ENCODE data around the gene ZNF143. TPM values are rescaled to one million over a fixed set of nuclear protein-coding genes. Genes with fewer than 3 reads are reported as not detected.
"Not testable (repeated sequence)": the region's sequence is repeated elsewhere in the genome, so short reads cannot be mapped to it uniquely, and the experiment has no call there.

ZNF143 gene
- total and polyA plus RNA-seq, 8 donors: 17.3 to 29.4 (median 24.7) TPM

DNA sequence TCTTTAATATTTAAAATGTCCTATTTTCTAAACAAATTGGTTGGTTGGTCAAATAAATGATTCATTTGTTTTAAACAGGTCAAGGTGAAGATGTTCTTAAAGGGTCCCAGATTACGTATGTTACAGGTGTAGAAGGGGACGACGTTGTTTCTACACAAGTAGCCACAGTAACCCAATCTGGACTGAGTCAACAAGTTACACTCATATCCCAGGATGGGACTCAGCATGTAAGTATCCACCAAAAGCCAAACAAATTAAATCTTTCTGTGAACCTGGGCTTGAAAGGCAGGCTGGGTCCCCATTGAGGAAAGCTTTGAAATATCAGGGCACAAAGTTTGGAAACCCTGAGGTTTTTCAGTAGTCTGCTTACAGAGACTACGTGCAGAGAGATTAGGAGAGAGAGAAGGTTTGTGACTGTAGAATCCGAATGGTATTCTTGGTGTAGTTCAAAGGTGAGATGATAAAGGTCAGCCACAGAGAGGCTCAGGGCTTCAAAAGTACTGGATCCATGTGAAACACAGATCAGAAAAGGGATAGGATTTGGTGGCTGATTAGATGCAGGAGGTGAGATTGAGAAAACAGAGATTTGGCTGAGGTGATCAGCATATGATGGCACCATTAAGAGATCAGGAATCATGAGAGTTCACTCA is 51.7 kb downstream of the ZNF143 start:
- ATAC-seq (no peak), DNase-seq (no peak)
- no peaks in the 10 kb centered on the region for H3K9me3 ChIP-seq
- H3K27me3 ChIP-seq: no peaks in the 10 kb centered on the region
- no peak overlapping the region for H3K27ac ChIP-seq
- TF ChIP-seq, protein P1, sequence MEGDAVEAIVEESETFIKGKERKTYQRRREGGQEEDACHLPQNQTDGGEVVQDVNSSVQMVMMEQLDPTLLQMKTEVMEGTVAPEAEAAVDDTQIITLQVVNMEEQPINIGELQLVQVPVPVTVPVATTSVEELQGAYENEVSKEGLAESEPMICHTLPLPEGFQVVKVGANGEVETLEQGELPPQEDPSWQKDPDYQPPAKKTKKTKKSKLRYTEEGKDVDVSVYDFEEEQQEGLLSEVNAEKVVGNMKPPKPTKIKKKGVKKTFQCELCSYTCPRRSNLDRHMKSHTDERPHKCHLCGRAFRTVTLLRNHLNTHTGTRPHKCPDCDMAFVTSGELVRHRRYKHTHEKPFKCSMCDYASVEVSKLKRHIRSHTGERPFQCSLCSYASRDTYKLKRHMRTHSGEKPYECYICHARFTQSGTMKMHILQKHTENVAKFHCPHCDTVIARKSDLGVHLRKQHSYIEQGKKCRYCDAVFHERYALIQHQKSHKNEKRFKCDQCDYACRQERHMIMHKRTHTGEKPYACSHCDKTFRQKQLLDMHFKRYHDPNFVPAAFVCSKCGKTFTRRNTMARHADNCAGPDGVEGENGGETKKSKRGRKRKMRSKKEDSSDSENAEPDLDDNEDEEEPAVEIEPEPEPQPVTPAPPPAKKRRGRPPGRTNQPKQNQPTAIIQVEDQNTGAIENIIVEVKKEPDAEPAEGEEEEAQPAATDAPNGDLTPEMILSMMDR (IDR thresholded peaks at IDR 0.05): no peak
- H3K36me3 ChIP-seq: peaks cover 0 to 95% of the 10 kb centered on the region in 2 donors
- intact Hi-C loops (cut with DNase I): no loop called here
- H3K4me1 ChIP-seq: peaks cover 0 to 11% of the 10 kb centered on the region in 2 donors
- H3K4me3 ChIP-seq: no peak overlapping the region

DNA sequence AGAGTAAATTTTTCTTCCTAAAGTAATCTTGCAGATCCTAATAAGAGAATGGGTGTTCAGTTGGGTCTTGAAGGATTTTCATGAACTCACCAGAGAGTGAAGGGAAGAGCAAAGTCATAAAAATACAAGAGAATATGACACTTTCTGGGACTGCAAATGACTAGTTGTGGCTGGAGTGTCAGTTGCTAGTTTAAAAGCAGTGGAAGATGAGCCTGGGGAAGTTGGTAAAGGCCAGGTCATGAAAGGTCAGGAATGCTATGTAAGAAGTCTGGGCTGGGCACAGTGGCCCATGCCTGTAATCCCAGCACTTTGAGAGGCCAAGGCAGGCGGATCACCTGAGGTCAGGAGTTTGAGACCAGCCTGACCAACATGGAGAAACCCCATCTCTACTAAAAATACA is 53.8 kb downstream of the ZNF143 start:
- H3K9me3 ChIP-seq; ATAC-seq; H3K4me3 ChIP-seq; H3K27ac ChIP-seq; H3K27me3 ChIP-seq; intact Hi-C loops (cut with DNase I); DNase-seq: not testable (repeated sequence)
- Histone ChIP-seq H3K4me1 (peaks cover 0 to 11% of the 10 kb centered on the region in 2 donors), H3K36me3 (peaks cover 0 to 91% of the 10 kb centered on the region in 2 donors)

DNA sequence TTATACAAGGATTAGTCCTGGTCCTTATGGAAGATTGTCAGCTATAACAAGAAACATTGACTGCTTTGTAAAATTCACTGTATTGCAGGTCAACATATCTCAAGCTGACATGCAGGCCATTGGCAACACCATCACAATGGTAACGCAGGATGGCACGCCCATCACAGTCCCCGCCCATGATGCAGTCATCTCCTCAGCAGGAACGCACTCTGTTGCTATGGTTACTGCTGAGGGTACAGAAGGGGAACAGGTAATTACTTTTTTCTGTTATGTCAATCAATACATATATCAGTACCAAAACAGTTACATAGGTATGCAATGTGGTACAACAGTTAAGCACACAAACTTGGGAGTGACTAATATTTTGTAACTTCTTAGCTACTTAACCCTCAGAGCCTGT is 55.3 kb downstream of the ZNF143 start:
- Histone ChIP-seq H3K27me3 (no peaks in the 10 kb centered on the region), H3K9me3 (no peaks in the 10 kb centered on the region), H3K4me1 (peaks cover 0 to 6% of the 10 kb centered on the region in 2 donors), H3K27ac (no peak overlapping the region), H3K36me3 (peaks cover 0 to 80% of the 10 kb centered on the region in 2 donors), H3K4me3 (no peak overlapping the region)
- TF ChIP-seq, protein P1 (IDR thresholded peaks at IDR 0.05): no peak
- DNase-seq: no peak
- ATAC-seq: no peak
- intact Hi-C loops (cut with DNase I): no loop called here

DNA sequence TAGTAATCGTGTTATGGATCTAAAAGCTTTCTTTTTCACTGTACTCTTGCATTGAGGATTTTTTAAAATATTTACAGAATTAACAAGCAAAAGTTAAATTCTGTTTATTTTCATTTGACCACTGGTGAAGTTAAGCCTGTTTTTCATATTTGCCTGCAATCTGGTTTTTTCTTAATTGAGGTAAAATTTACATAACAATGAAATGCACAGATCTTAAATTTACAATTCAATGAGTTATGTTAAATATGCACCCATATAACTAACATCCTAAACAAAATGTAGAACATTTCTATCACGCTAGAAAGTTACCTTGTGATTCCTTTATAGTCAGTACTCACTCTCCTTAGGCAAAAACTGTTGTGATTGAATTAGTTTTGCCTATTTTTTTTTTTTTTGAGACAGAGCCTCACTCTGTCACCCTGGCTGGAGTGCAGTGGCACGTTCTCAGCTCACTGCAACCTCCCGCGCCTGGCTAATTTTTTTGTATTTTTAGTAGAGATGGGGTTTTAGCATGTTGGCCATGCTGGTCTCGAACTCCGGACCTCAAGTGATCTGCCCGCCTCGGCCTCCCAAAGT is 58.1 kb downstream of the ZNF143 start:
- H3K4me3 ChIP-seq: no peak overlapping the region
- H3K4me1 ChIP-seq: no peaks in the 10 kb centered on the region
- H3K27ac ChIP-seq: no peak overlapping the region
- ATAC-seq (no peak), DNase-seq (no peak)
- intact Hi-C loops (cut with DNase I): no loop called here
- H3K36me3 ChIP-seq: peaks cover 0 to 68% of the 10 kb centered on the region in 2 donors
- no peaks in the 10 kb centered on the region for H3K9me3 ChIP-seq
- H3K27me3 ChIP-seq: no peaks in the 10 kb centered on the region
- TF ChIP-seq, protein P1 (IDR thresholded peaks at IDR 0.05): no peak

DNA sequence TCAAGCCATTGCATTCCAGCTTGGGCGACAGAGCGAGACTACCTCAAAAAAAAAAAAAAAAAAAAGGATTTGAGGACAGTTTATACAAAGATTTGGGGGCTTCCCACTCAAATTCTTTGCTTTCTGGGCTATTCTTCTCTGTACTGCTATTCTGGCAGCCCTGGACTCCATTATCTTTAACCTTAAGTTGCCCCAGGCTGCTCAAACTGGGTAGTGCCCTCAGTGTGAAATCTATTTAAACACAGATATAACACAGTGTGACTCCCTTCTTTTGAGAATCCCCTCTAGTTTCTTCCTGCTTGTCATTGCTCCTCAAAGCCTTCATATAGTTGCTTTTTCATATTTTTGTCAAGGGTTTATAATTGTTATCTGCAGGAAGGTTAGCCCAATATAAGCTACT is 63.2 kb downstream of the ZNF143 start:
- ATAC-seq (no peak), DNase-seq (no peak)
- no peak overlapping the region for H3K4me3 ChIP-seq
- H3K27ac ChIP-seq: no peak overlapping the region
- no peaks in the 10 kb centered on the region for H3K9me3 ChIP-seq
- intact Hi-C loops (cut with DNase I): no loop called here
- H3K4me1 ChIP-seq: peaks cover 0 to 12% of the 10 kb centered on the region in 2 donors
- H3K36me3 ChIP-seq: peaks cover 0 to 62% of the 10 kb centered on the region in 2 donors
- no peaks in the 10 kb centered on the region for H3K27me3 ChIP-seq
- TF ChIP-seq, protein P1 (IDR thresholded peaks at IDR 0.05): no peak

Measured in left lung (tissue), 10 donors.